ENCODE measurements around the gene RNGTT. TPM values are rescaled to one million over a fixed set of nuclear protein-coding genes. Genes with fewer than 3 reads are reported as not detected.
"Not testable (repeated sequence)": the region's sequence is repeated elsewhere in the genome, so short reads cannot be mapped to it uniquely, and the experiment has no call there.

The RNGTT gene
- total RNA-seq, 1 donor: 28.8 TPM

- Histone ChIP-seq H3K4me3 (ENCODE audit: low read length) (no peak overlapping the region), H3K27me3 (ENCODE audit: insufficient read depth, low read length) (no peaks in the 10 kb centered on the region), H3K9me3 (ENCODE audit: low read depth, low read length) (no peaks in the 10 kb centered on the region), H3K4me1 (ENCODE audit: insufficient read depth, low read length) (no peaks in the 10 kb centered on the region)
Measured at GRCh38 chr6:88780714-88781389, 182.6 kb downstream of the RNGTT start.

GRCh38 chr6:88775866-88776571 lies 187.4 kb downstream of the RNGTT start:
- no peak overlapping the region for H3K4me3 ChIP-seq (ENCODE audit: low read length)
- H3K9me3 ChIP-seq (ENCODE audit: low read depth, low read length): no peaks in the 10 kb centered on the region
- no peaks in the 10 kb centered on the region for H3K4me1 ChIP-seq (ENCODE audit: insufficient read depth, low read length)
- H3K27me3 ChIP-seq (ENCODE audit: insufficient read depth, low read length): no peaks in the 10 kb centered on the region

GRCh38 chr6:88768114-88768513 lies 195.3 kb downstream of the RNGTT start:
- not testable (repeated sequence) for H3K4me3 ChIP-seq (ENCODE audit: low read length); H3K27me3 ChIP-seq (ENCODE audit: insufficient read depth, low read length); H3K4me1 ChIP-seq (ENCODE audit: insufficient read depth, low read length); H3K9me3 ChIP-seq (ENCODE audit: low read depth, low read length)

- Histone ChIP-seq H3K4me1 (ENCODE audit: insufficient read depth, low read length) (no peaks in the 10 kb centered on the region), H3K9me3 (ENCODE audit: low read depth, low read length) (no peaks in the 10 kb centered on the region), H3K4me3 (ENCODE audit: low read length) (no peak overlapping the region), H3K27me3 (ENCODE audit: insufficient read depth, low read length) (no peaks in the 10 kb centered on the region)
Measured at GRCh38 chr6:88764081-88764480, 199.3 kb downstream of the RNGTT start.

- H3K9me3 ChIP-seq (ENCODE audit: low read depth, low read length): no peaks in the 10 kb centered on the region
- no peak overlapping the region for H3K4me3 ChIP-seq (ENCODE audit: low read length)
- no peaks in the 10 kb centered on the region for H3K27me3 ChIP-seq (ENCODE audit: insufficient read depth, low read length)
- H3K4me1 ChIP-seq (ENCODE audit: insufficient read depth, low read length): no peaks in the 10 kb centered on the region
Measured at GRCh38 chr6:88763160-88763559, 200.3 kb downstream of the RNGTT start.

- Histone ChIP-seq H3K4me3 (ENCODE audit: low read length) (no peak overlapping the region), H3K4me1 (ENCODE audit: insufficient read depth, low read length) (no peaks in the 10 kb centered on the region), H3K27me3 (ENCODE audit: insufficient read depth, low read length) (no peaks in the 10 kb centered on the region), H3K9me3 (ENCODE audit: low read depth, low read length) (no peaks in the 10 kb centered on the region)
Measured at GRCh38 chr6:88761237-88762031, 202.0 kb downstream of the RNGTT start.

- Histone ChIP-seq H3K27me3 (ENCODE audit: insufficient read depth, low read length) (no peaks in the 10 kb centered on the region), H3K4me1 (ENCODE audit: insufficient read depth, low read length) (no peaks in the 10 kb centered on the region), H3K4me3 (ENCODE audit: low read length) (no peak overlapping the region), H3K9me3 (ENCODE audit: low read depth, low read length) (no peaks in the 10 kb centered on the region)
Measured at GRCh38 chr6:88760091-88760490, 203.3 kb downstream of the RNGTT start.

GRCh38 chr6:88750936-88751335 lies 212.5 kb downstream of the RNGTT start:
- Histone ChIP-seq H3K4me1 (ENCODE audit: insufficient read depth, low read length) (no peaks in the 10 kb centered on the region), H3K4me3 (ENCODE audit: low read length) (no peak overlapping the region), H3K9me3 (ENCODE audit: low read depth, low read length) (no peaks in the 10 kb centered on the region), H3K27me3 (ENCODE audit: insufficient read depth, low read length) (no peaks in the 10 kb centered on the region)

GRCh38 chr6:88749849-88750248 lies 213.6 kb downstream of the RNGTT start:
- no peak overlapping the region for H3K4me3 ChIP-seq (ENCODE audit: low read length)
- H3K27me3 ChIP-seq (ENCODE audit: insufficient read depth, low read length): no peaks in the 10 kb centered on the region
- no peaks in the 10 kb centered on the region for H3K9me3 ChIP-seq (ENCODE audit: low read depth, low read length)

GRCh38 chr6:88748141-88748540 lies 215.3 kb downstream of the RNGTT start:
- no peak overlapping the region for H3K4me3 ChIP-seq (ENCODE audit: low read length)
- H3K9me3 ChIP-seq (ENCODE audit: low read depth, low read length): no peaks in the 10 kb centered on the region
- H3K27me3 ChIP-seq (ENCODE audit: insufficient read depth, low read length): no peaks in the 10 kb centered on the region
- no peaks in the 10 kb centered on the region for H3K4me1 ChIP-seq (ENCODE audit: insufficient read depth, low read length)

More at GRCh38 chr6:88749849-88750248, 213.6 kb downstream of the RNGTT start:
- H3K4me1 ChIP-seq (ENCODE audit: insufficient read depth, low read length): no peaks in the 10 kb centered on the region

- no peaks in the 10 kb centered on the region for H3K4me1 ChIP-seq (ENCODE audit: insufficient read depth, low read length)
- no peaks in the 10 kb centered on the region for H3K9me3 ChIP-seq (ENCODE audit: low read depth, low read length)
- H3K27me3 ChIP-seq (ENCODE audit: insufficient read depth, low read length): no peaks in the 10 kb centered on the region
- H3K4me3 ChIP-seq (ENCODE audit: low read length): no peak overlapping the region
Measured at GRCh38 chr6:88741939-88742338, 221.5 kb downstream of the RNGTT start.

GRCh38 chr6:88741071-88741470 lies 222.3 kb downstream of the RNGTT start:
- Histone ChIP-seq H3K27me3 (ENCODE audit: insufficient read depth, low read length) (no peaks in the 10 kb centered on the region), H3K4me3 (ENCODE audit: low read length) (no peak overlapping the region), H3K4me1 (ENCODE audit: insufficient read depth, low read length) (no peaks in the 10 kb centered on the region), H3K9me3 (ENCODE audit: low read depth, low read length) (no peaks in the 10 kb centered on the region)

GRCh38 chr6:88734544-88734943 lies 228.9 kb downstream of the RNGTT start:
- Histone ChIP-seq H3K4me3 (ENCODE audit: low read length) (no peak overlapping the region), H3K9me3 (ENCODE audit: low read depth, low read length) (no peaks in the 10 kb centered on the region), H3K27me3 (ENCODE audit: insufficient read depth, low read length) (no peaks in the 10 kb centered on the region), H3K4me1 (ENCODE audit: insufficient read depth, low read length) (no peaks in the 10 kb centered on the region)

- Histone ChIP-seq H3K27me3 (ENCODE audit: insufficient read depth, low read length) (no peaks in the 10 kb centered on the region), H3K4me1 (ENCODE audit: insufficient read depth, low read length) (no peaks in the 10 kb centered on the region), H3K9me3 (ENCODE audit: low read depth, low read length) (no peaks in the 10 kb centered on the region), H3K4me3 (ENCODE audit: low read length) (no peak overlapping the region)
Measured at GRCh38 chr6:88730611-88731011, 232.8 kb downstream of the RNGTT start.

GRCh38 chr6:88728756-88729155 lies 234.7 kb downstream of the RNGTT start:
- Histone ChIP-seq H3K4me1 (ENCODE audit: insufficient read depth, low read length) (no peaks in the 10 kb centered on the region), H3K27me3 (ENCODE audit: insufficient read depth, low read length) (no peaks in the 10 kb centered on the region), H3K4me3 (ENCODE audit: low read length) (no peak overlapping the region), H3K9me3 (ENCODE audit: low read depth, low read length) (no peaks in the 10 kb centered on the region)
